DND-41 (cell line): ENCODE measurements around the gene BABAM1.

Experiments
- CTCF ChIP-seq: IDR thresholded peaks from 2 replicates; pipeline ENCODE4 v1.5.1; 2012; ENCODE audit warnings: borderline replicate concordance, low read length, moderate library complexity, mild to moderate bottlenecking; ENCODE audit not compliant: poor library complexity, severe bottlenecking; ENCODE audit errors: extremely low read depth
- EZH2 ChIP-seq: IDR thresholded peaks from 3 replicates; pipeline ENCODE4 v1.6.1; 2012; ENCODE audit warnings: borderline replicate concordance, low read depth, mild to moderate bottlenecking, moderate library complexity, low read length, inconsistent platforms; ENCODE audit not compliant: severe bottlenecking

DNA sequence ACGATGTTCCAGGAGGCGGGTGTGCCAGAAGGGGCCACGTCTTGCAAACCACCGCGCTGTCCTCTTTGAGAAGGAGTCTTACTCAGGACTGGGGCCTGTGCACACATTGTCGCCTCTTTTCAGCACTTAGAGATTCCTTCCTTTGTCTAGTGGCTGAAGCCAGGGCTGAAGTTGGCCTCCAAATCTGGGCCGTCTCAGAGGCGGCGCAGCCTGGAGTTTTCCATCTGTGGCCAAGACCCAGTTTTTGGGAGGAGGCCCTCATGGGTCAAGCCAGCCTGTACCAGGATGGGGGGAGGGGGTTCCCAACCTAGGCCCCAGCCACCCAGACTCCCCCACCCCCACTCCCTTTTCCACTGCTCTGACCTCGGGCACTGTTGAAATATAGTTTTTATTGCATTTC, 55.6 kb downstream of the BABAM1 start:
- TF ChIP-seq EZH2 (no peak), CTCF (no peak)
